GM21447 (cell line): Measurements from ENCODE around the gene PCSK1N.
"Not testable (repeated sequence)": the region's sequence is repeated elsewhere in the genome, so short reads cannot be mapped to it uniquely, and the experiment has no call there.

Source experiments
- ATAC-seq: cut with Tn5 transposase; IDR thresholded peaks from one replicate; pipeline ENCODE4 v1.9.1; 2021; ENCODE audit not compliant: unreplicated experiment

PCSK1N gene, protein sequence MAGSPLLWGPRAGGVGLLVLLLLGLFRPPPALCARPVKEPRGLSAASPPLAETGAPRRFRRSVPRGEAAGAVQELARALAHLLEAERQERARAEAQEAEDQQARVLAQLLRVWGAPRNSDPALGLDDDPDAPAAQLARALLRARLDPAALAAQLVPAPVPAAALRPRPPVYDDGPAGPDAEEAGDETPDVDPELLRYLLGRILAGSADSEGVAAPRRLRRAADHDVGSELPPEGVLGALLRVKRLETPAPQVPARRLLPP

DNA sequence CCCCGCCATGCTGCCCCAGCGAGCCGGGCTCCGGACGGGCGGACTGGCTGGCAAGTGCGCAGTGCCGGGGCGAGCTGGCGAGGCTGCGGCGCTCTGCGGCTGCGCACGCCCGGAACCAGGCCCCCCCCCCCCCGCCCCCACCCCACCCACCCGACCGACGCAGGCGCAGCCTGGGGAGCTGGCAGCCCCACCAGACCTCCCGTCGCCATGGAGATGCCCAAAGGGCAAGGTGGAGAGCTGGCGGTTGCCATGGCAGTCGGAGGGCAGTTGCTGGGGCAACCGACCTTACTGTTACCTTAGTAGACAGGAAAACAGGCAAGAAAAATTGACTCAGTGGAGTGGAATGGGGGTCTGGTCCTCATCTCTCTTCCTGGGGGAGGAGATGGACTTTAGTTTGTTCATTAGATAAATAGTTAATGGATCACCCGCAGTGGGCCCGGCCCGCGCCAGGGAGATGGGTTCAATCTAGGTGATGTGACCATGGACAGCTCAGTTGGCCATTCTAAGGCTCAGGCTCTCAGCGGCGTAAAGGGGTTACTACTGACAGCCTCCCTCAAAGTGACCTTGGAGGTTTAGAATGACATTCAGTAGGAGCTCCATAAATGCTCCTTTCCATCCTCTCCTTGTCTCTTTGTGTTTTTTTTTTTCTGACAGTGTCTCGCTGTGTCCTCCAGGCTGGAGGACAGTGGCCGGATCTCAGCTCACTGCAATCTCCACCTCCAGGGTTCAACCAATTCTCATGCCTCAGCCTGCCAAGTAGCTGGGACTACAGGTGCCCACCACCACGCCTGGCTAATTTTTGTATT, at the start of gene PCSK1N:
Gene PCSK1N (minus strand): TSS at position 87 of the 806 bp plus-strand sequence. CDS start 78 bp downstream, at position 9.
- ATAC-seq = no peak

DNA sequence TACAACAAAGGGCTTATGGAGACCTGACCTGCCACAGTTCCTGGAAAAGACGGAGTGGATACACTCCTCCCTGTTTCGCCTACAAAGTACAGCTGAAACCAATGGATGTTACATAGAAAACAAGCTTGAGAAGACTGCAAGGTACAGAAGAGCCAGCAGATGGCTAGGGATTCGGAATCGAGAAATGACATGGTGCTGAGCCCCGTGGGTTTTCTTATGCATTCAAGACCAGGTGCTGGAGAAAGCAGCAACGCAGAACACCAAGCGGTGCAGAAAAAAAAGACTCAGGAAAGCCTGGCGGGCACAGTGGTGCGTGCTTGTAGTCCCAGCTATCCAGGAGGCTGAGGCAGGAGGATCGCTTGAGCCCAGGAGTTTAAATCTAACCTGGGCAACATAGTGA, 48.3 kb upstream of the PCSK1N start:
- no peak for ATAC-seq

DNA sequence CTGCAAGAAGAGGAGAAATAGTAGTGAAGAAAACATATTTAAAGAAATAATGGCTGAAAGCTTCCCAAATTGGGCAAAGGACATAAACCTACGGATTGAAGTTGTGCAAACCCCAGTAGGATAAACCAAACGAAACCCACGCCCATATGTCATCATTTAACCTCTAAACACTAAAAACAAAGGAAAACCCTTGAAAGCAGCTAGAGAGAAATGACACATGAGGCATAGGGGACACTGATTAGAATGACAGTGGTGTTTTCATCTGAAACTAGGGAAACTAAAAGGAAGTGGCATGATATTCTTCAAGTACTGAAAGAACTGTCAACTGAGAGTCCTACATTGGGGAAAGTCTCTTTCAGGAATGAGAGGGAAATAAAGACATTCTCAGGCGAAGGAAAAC, 41.5 kb upstream of the PCSK1N start:
- ATAC-seq = not testable (repeated sequence)

DNA sequence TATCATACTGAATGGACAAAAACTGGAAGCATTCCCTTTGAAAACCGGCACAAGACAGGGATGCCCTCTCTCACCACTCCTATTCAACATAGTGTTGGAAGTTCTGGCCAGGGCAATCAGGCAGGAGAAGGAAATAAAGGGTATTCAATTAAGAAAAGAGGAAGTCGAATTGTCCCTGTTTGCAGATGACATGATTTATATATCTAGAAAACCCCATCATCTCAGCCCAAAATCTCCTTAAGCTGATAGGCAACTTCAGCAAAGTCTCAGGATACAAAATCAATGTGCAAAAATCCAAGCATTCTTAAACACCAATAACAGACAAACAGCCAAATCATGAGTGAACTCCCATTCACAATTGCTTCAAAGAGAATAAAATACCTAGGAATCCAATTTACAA, 36.6 kb upstream of the PCSK1N start:
- ATAC-seq = not testable (repeated sequence)

DNA sequence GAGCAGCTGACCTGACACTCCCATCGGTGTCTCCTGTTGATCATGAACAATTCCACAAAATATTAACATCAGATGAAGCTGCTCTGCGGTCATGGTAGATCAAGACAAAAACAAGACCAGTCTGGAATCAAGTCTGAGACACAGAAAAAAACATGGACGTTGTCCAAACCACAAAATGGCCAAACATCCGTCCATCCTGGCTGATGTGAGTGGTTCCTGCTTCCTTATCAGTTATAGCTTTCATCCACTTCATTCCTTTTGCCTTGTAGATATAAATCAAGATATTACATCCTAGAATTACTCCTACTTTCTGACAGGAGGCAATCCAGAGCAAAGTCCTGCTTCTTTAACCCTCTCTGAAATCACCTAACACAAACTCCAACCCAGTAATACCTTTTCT, 28.8 kb upstream of the PCSK1N start:
- ATAC-seq = no peak

DNA sequence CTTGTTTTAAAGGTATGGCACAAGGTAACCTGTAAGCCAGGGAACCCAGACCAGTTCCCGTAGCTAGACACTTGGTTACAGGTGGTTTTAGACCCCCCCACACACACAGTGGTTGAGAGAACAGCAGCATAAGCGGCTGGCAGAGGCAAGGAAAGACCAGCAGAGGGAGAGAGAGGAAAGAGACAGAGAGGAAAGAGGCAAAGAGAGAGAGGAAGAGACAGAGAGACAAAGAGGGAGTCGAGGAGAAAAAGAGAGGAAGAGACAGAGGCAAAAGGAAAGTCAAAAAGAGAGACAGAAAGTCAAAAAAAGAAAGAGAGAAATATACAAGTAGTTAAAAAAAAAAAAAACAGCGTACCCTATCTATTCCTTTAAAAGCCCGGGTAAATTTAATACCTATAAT, 19.5 kb upstream of the PCSK1N start:
- no peak for ATAC-seq

DNA sequence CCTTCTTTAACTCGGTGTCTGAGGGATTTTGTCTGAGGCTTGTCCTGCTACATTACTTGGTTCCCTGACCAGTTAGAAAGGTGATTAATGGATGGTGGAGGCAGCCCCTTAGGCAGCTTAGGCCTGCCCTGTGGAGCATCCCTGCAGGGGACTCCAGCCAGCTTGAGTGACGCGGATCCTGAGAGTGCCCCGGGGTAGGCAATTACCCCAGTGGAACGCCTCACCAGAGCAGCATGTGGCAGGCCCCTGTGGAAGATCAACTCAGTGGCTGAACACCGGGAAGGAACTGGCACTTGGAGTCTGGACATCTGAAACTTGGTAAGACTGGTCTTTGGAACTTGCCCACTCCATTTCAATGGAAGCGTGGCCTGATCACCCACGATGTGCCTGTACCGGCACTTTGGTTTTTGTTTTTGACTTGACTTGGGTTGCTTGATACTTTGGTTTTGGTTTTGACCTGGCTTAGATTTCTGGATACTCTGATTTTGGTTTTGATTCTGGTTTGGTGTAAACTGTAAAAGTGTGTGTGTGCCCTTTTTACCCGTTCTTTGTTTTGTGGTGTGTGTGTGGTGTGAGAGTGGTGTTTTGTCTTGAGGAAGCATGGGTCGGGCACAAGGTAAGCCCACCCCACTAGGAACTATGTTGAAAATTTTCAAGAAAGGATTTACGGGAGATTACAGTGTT, 18.9 kb upstream of the PCSK1N start:
- not testable (repeated sequence) for ATAC-seq

DNA sequence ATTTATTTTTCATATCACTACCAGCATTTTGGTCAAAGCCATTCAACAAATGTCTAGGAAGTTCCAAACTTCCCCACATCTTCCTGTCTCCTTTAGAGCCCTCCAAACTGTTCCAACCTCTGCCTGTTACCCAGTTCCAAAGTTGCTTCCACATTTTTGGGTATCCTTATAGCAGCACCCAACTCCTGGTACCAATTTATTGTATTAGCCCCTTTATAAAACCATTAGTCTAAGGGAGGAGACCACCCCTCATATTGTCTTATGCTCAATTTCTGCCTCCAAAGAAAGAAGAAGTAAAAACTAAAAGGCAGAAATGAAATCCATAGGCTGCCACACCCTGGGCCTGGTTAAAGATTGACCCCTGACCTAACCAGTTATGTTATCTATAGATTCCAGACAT, 18.1 kb upstream of the PCSK1N start:
- not testable (repeated sequence) for ATAC-seq

DNA sequence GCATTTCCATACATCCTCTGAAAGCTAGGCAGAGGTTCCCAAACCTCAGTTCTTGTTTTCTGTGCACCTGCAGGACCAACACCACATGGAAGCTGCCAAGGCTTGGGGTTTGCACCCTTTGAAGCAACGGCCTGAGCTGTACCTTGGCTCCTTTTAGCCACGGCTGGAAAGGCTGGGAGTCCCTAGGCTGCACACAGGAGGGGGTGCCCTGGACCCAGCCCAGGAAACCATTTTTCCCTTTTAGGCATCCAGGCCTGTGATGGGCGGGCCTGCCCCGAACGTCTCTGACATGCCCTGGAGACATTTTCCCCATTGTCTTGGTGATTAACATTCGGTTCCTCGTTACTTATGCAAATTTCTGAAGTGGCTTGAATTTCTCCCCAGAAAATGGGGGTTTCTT, 17.4 kb upstream of the PCSK1N start:
- no peak for ATAC-seq

DNA sequence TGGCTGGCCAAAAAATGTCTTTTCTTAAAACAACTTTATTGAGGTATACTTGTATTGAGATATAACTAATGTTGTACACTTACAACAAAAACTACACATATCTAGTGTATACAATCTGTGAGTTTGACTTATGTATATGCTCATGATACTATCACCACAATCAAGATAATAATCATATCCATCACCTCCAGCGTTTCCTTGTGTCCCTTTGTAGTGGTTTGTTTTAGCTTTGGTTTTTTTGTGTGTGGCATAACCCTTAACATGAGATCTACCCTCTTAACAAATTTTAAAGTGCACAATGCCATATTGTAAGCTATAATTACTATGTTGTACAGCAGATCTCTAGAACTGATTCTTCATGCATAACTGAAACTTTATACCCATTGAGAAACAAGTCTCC, 13.4 kb upstream of the PCSK1N start:
- ATAC-seq = no peak

DNA sequence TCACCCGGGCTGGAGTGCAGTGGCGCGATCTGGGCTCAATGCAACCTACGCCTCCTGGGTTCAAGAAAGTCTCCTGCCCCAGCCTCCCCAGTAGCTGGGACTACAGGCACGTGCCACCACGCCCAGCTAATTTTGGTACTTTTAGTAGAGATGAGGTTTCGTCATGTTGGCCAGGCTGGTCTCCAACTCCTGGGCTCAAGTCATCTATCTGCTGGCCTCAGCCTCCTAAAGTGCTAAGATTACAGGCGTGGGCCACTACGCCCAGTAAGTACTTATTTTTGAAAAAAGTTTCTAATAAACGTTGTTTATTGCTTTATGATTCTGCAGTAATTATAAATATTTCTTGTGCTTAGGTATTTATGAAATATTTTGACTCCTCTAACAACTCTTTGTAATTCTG, 4.3 kb upstream of the PCSK1N start:
- no peak for ATAC-seq

DNA sequence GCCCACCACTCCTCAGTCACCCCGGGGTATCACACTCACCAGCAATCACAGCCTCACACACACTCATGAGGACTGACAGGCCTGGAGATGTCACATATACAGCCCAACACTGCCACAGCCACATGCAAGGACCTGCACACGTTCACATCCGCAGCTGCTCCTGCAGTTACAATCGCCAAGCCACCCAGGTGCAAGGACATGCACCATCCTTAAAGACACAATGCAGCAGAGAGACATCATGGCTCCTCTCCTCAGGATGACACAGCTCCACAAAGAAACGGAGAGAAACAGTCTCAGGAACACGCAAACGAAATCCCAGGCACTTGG, 1.1 kb downstream of the PCSK1N start:
- ATAC-seq = no peak

DNA sequence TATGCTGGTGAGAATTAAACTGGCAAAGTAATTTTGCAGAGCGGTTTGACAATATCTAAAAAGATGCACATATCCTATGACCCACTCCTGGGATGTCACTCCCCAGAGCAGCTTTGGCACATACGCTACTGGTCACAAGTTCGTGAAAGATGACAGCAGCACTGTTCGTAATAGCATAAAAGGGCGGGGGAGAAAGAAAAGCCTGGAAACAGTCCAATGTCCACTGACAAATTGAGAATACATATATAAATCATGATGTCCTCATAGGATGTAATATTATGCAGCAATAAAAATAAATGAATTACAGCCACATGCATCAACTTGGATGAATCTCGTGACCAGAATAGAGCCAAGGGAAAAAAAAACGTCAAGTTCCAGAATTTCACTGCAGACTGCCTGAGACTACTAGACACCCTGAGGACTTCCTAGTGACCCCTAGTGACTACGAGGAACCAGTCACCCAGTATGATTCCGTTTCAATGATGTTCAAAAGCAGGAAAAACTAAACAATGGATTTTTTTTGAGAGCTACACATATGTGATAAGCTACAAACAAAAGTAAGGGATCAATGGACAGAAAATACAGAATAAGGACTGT, 1.8 kb downstream of the PCSK1N start:
- ATAC-seq = no peak

DNA sequence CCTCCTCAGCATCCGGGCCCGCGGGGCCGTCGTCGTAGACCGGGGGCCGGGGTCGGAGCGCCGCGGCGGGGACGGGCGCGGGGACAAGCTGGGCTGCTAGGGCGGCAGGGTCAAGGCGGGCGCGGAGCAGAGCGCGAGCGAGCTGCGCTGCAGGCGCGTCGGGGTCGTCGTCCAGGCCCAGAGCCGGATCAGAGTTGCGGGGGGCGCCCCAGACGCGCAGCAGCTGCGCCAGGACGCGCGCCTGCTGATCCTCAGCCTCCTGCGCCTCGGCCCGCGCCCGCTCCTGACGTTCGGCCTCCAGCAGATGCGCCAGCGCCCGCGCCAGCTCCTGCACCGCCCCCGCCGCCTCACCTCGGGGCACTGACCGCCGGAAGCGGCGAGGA, 3.5 kb downstream of the PCSK1N start:
- no peak for ATAC-seq

DNA sequence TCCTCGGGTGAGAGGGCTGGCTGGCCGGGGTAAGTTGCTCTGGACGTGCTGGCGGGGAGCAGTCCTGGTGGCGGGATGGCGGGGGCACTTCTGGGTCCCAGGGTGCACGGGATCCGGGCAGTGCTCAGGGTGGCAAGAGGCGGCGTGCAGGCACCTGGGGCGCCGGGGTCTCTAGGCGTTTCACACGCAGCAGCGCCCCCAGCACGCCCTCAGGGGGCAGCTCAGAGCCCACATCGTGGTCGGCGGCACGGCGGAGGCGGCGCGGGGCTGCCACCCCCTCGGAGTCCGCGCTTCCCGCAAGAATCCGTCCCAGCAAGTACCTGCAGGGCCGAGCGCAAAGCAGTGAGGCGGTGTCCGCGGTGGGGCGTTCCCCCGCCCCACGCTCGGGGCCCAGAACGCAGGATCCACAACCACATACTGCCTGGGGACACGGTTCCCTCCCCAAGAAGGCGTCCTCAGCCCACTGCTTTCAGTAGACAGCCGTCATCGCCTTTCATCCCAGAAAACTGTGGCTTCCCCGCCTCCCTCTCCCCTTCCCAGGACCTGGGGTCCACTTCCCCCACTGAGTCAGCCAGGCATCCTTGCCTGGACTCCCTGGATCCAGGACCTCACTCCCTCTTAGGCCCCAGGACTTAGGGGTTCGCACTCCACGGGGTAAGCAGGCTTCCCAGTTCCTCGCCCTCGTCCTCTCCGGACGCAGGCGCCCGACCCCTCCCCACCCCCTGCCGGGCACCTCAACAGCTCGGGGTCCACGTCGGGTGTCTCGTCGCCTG, 4.1 kb downstream of the PCSK1N start:
- no peak for ATAC-seq

DNA sequence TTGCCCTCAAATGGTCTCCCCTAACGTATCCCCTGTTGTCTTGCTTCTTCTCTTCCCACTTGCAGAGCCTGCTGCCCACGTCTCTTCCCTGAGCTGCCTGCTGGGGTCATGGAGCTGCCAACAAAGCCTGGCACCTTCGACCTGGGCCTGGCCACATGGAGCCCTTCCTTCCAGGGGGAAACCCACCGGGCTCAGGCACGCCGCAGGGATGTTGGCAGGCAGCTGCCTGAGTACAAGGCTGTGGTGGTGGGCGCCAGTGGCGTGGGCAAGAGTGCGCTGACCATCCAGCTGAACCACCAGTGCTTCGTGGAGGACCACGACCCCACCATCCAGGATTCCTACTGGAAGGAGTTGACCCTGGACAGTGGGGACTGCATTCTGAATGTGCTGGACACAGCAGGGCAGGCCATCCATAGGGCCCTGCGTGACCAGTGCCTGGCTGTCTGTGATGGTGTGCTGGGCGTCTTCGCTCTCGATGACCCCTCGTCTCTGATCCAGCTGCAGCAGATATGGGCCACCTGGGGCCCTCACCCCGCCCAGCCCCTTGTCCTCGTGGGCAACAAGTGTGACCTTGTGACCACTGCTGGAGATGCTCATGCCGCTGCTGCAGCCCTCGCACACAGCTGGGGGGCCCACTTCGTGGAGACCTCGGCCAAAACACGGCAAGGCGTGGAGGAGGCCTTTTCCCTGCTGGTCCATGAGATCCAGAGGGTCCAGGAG, 6.2 kb downstream of the PCSK1N start:
- ATAC-seq = no peak

DNA sequence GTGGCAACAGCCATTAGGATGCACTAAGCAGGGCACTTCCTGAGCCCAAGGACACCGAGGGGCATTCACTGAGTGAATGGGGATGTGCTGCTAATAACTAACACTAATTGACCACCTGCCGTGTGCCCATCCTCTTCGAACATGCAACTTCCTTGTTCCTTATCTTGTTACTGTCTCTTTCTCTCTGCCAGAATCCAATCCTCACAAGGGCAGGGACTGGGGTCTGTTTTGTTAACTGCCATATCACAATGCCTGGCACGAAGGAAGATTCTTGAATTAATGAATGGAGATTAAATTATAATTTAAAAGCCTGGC, 7.8 kb downstream of the PCSK1N start:
- ATAC-seq = no peak

DNA sequence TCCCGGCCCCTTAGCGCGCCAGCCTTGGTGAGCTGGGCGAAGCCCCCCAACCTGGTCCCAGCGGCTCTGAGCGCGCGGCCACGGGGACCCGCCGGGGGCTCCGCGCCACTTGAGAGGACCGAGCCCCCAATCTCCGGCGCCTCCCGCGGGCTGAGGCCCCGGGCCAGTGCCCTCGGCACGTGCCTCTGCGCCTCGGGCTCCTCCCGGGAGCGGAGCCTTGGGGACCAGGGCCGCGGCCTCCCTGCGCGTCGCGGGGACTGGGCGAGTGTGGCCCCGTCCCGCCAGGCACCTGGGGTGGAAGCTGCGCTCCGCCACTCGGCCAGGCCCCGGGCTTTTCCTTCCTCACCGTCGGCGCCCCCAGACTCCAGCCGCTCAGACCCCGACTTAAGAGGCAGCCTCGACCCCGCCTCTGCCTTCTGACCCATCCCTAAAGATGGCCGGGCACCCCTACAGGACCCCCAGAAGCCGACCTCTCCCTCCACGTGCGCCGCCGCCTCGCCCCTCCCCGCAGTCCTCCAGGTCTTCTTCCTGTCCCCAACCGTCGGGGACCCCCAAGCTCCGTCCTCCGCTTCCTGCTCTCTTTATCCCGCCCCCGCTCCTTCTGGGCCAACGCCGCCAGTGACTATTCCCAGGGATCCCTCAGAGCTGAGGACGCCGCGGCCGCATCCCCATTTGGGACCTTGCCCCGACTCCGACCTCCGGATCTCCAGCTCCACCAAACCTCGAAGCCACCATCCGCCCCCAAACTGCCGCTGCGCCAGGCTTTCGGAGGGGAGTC, 8.3 kb downstream of the PCSK1N start:
- no peak for ATAC-seq

DNA sequence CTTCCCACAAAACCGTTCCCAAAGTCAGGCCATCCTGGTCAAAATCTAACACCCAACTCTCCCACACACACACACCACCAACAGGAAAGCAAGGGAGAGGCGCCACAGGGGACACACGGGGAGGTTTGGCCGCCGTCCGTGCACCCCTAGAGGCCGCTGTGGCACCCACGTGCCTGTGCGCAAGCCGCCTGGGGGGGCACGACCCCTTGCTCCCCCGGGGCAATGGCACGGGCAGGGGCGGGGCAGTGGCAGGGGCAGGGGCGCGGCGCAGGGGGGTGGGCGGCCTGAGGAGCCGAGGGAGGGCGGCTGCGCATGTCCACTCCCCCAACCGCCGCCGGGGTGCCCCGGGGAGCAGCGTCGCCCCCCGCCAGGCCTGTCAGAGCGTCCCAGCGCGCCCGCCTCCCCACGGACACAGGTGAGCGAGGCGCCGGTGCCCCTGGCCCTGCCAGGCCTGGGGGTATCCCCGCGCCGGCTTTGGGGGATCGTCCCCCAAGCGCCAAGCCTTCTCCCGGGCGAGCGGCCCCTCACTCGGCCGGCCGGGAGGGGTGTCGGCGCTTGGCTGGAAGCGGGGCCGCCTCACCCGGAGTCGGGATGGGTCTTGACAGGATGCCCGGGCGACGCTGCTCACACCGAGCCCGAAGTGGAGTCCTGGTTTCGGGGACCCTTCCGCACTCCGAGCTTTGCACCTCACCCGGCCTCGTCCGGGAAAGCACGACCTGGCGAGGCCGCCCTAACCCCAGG, 9.1 kb downstream of the PCSK1N start, which contains the start of gene ERAS:
Gene ERAS (plus strand): TSS at position 379 of the 741 bp plus-strand sequence. CDS start 2,611 bp downstream, outside the sequence.
- no peak for ATAC-seq
